ENCODE results near the gene TMEM91.

Gene TMEM91

GRCh38 chr19:41412953-41413352, 36.6 kb downstream of the TMEM91 start:
- ATAC-seq, result no peak

- no peak for ATAC-seq
Observed at GRCh38 chr19:41413947-41414346, 37.6 kb downstream of the TMEM91 start.

GRCh38 chr19:41414461-41414860, 38.1 kb downstream of the TMEM91 start:
- ATAC-seq, result no peak

- ATAC-seq, result no peak
Observed at GRCh38 chr19:41415154-41415571, 38.8 kb downstream of the TMEM91 start.

GRCh38 chr19:41416194-41416674, 39.9 kb downstream of the TMEM91 start:
- ATAC-seq, result no peak

GRCh38 chr19:41420101-41420880, 44.0 kb downstream of the TMEM91 start:
- ATAC-seq, result no peak

GRCh38 chr19:41421314-41421713, 45.0 kb downstream of the TMEM91 start:
- no peak for ATAC-seq

- no peak for ATAC-seq
Observed at GRCh38 chr19:41421973-41422372, 45.6 kb downstream of the TMEM91 start.

- ATAC-seq, result no peak
Observed at GRCh38 chr19:41422456-41422855, 46.1 kb downstream of the TMEM91 start.

- no peak for ATAC-seq
Observed at GRCh38 chr19:41422955-41423354, 46.6 kb downstream of the TMEM91 start.

GRCh38 chr19:41424335-41425173, 48.2 kb downstream of the TMEM91 start:
- no peak for ATAC-seq

GRCh38 chr19:41425174-41426115, 49.1 kb downstream of the TMEM91 start:
- no peak for ATAC-seq

GRCh38 chr19:41426116-41426841, 49.9 kb downstream of the TMEM91 start:
- no peak for ATAC-seq

- peak; percentile 57 to 61 for ATAC-seq
Observed at GRCh38 chr19:41426952-41427646, 50.8 kb downstream of the TMEM91 start, which contains the start of gene B3GNT8. Gene B3GNT8 (minus strand): TSS chr19:41427374. CDS start chr19:41426778, 596 bp downstream.

- peak; percentile 20 to 30 for ATAC-seq
Observed at GRCh38 chr19:41427647-41428480, 51.5 kb downstream of the TMEM91 start.

- no peak for ATAC-seq
Observed at GRCh38 chr19:41428481-41428859, 52.1 kb downstream of the TMEM91 start.

GRCh38 chr19:41430922-41431321, 54.6 kb downstream of the TMEM91 start:
- ATAC-seq, result no peak

GRCh38 chr19:41431426-41432386, 55.4 kb downstream of the TMEM91 start:
- ATAC-seq, result no peak

- ATAC-seq, result no peak
Observed at GRCh38 chr19:41433171-41433570, 56.8 kb downstream of the TMEM91 start.
